ENCODE results near the gene ADNP2.

Gene ADNP2

DNA sequence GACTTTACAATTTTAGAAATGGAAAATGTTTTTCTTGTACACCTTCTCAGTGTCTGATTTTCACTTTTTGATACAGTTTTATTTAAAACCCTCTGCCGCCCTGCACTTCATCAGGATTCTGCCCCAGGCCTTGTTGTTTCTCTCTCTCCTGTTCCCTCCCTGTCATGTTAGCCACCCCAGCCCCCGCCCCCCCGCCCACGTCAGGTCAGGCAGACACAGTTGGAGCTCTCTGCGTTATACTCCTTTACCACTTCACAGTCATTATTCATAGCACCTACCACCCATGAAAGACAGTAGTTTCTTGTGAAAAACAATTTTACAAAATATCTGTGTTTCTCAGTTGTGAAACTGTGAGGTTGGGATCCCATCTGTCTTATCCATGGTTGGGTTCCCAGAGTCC is 21.5 kb downstream of the ADNP2 start:
- no peak overlapping the region for H3K27ac ChIP-seq (ENCODE audit: low read depth, low read length, poor library complexity, severe bottlenecking)

DNA sequence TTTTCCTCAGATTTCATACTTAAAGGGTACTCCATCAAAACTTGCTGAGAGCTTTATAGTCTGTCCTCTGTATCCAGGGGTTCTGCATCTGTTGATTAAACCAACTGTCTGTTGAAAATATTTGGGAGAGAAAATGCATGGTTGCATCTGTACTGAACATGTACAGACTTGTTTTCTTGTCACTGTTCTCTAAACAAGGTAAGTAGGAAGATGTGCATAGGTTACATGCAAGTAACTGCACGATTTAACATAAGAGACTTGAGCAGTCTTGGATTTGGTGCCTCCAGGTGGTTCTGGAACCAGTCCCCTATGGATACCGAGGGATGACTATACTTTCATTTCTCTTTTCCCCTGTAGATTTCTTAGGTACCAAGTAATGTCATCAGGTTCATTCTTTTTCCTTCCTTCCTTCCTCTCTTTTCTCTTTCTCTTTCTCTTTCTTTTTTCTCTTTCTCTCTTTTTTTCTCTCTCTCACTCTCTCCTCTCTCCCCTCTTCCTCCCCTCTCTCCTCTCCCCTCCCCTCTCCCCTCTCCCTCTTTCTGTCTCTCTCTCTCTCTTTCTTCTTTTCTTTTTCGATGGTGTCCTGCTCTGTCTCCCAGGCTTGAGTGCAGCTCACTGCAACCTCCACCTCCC is 23.2 kb downstream of the ADNP2 start:
- no peak overlapping the region for H3K4me3 ChIP-seq (ENCODE audit: low read depth, low read length, poor library complexity, severe bottlenecking)
- no peak overlapping the region for H3K27ac ChIP-seq (ENCODE audit: low read depth, low read length, poor library complexity, severe bottlenecking)
- TF ChIP-seq, protein P1, sequence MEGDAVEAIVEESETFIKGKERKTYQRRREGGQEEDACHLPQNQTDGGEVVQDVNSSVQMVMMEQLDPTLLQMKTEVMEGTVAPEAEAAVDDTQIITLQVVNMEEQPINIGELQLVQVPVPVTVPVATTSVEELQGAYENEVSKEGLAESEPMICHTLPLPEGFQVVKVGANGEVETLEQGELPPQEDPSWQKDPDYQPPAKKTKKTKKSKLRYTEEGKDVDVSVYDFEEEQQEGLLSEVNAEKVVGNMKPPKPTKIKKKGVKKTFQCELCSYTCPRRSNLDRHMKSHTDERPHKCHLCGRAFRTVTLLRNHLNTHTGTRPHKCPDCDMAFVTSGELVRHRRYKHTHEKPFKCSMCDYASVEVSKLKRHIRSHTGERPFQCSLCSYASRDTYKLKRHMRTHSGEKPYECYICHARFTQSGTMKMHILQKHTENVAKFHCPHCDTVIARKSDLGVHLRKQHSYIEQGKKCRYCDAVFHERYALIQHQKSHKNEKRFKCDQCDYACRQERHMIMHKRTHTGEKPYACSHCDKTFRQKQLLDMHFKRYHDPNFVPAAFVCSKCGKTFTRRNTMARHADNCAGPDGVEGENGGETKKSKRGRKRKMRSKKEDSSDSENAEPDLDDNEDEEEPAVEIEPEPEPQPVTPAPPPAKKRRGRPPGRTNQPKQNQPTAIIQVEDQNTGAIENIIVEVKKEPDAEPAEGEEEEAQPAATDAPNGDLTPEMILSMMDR (IDR thresholded peaks at IDR 0.05; ENCODE audit: low read length): no peak
- no peak for TF ChIP-seq EZH2 (IDR thresholded peaks at IDR 0.05; ENCODE audit: borderline replicate concordance, low read length)
- H3K9me2 ChIP-seq (ENCODE audit: low read depth, low read length): no peaks in the 10 kb centered on the region
- H2AFZ ChIP-seq (ENCODE audit: low read length): no peak overlapping the region
- H3K36me3 ChIP-seq (ENCODE audit: insufficient read depth, low read length): peaks cover 57% of the 10 kb centered on the region
- no peaks in the 10 kb centered on the region for H3K9me3 ChIP-seq (ENCODE audit: low read length)
- H3K79me2 ChIP-seq (ENCODE audit: insufficient read depth, low read length): peaks cover 19% of the 10 kb centered on the region
- no peaks in the 10 kb centered on the region for H4K20me1 ChIP-seq (ENCODE audit: insufficient read depth, low read length)
- no peak overlapping the region for H3K9ac ChIP-seq (ENCODE audit: low read length)
- H3K4me1 ChIP-seq (ENCODE audit: insufficient read depth, low read length, severe bottlenecking): no peaks in the 10 kb centered on the region
- H3K4me2 ChIP-seq (ENCODE audit: low read length): no peak overlapping the region
- no peaks in the 10 kb centered on the region for H3F3A ChIP-seq (ENCODE audit: insufficient read depth, low read length)
- H3K27me3 ChIP-seq (ENCODE audit: insufficient read depth, low read length): no peaks in the 10 kb centered on the region

More for the DNA sequence above, 21.5 kb downstream of the ADNP2 start:
- Histone ChIP-seq H2AFZ (ENCODE audit: low read length) (no peak overlapping the region), H3K4me3 (ENCODE audit: low read depth, low read length, poor library complexity, severe bottlenecking) (no peak overlapping the region), H3F3A (ENCODE audit: insufficient read depth, low read length) (no peaks in the 10 kb centered on the region), H3K9me3 (ENCODE audit: low read length) (no peaks in the 10 kb centered on the region), H3K79me2 (ENCODE audit: insufficient read depth, low read length) (peaks cover 34% of the 10 kb centered on the region), H3K9me2 (ENCODE audit: low read depth, low read length) (no peaks in the 10 kb centered on the region), H3K4me2 (ENCODE audit: low read length) (no peak overlapping the region), H3K4me1 (ENCODE audit: insufficient read depth, low read length, severe bottlenecking) (no peaks in the 10 kb centered on the region), H3K27me3 (ENCODE audit: insufficient read depth, low read length) (no peaks in the 10 kb centered on the region), H3K36me3 (ENCODE audit: insufficient read depth, low read length) (peaks cover 51% of the 10 kb centered on the region), H4K20me1 (ENCODE audit: insufficient read depth, low read length) (no peaks in the 10 kb centered on the region), H3K9ac (ENCODE audit: low read length) (no peak overlapping the region)
- no peak for TF ChIP-seq EZH2 (IDR thresholded peaks at IDR 0.05; ENCODE audit: borderline replicate concordance, low read length)

DNA sequence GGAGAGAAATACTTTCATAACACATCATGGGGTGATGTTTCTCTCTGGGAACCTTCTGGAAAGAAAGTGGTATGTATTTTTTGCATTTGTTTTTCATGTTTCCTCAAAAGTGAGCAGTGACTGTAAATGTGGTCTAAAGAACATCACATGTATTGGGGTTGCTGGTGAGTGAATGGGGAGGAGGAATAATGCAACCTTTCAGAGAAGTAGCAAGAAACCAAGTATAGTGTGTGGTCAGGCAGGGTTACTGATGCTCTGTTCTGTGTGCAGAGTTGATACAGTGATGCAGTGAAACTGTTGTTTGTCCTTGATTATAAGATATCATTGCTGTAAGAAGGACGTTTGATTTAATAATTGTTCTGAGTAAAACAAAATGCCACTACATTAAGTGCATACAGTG is 24.1 kb downstream of the ADNP2 start:
- Histone ChIP-seq H3K27ac (ENCODE audit: low read depth, low read length, poor library complexity, severe bottlenecking) (no peak overlapping the region), H3F3A (ENCODE audit: insufficient read depth, low read length) (no peaks in the 10 kb centered on the region), H3K36me3 (ENCODE audit: insufficient read depth, low read length) (peaks cover 57% of the 10 kb centered on the region), H3K4me2 (ENCODE audit: low read length) (no peak overlapping the region), H3K79me2 (ENCODE audit: insufficient read depth, low read length) (peaks cover 10% of the 10 kb centered on the region), H3K9ac (ENCODE audit: low read length) (no peak overlapping the region), H2AFZ (ENCODE audit: low read length) (no peak overlapping the region), H3K27me3 (ENCODE audit: insufficient read depth, low read length) (no peaks in the 10 kb centered on the region), H3K4me1 (ENCODE audit: insufficient read depth, low read length, severe bottlenecking) (no peaks in the 10 kb centered on the region), H3K9me2 (ENCODE audit: low read depth, low read length) (no peaks in the 10 kb centered on the region), H3K9me3 (ENCODE audit: low read length) (no peaks in the 10 kb centered on the region), H3K4me3 (ENCODE audit: low read depth, low read length, poor library complexity, severe bottlenecking) (no peak overlapping the region), H4K20me1 (ENCODE audit: insufficient read depth, low read length) (no peaks in the 10 kb centered on the region)
- no peak for TF ChIP-seq EZH2 (IDR thresholded peaks at IDR 0.05; ENCODE audit: borderline replicate concordance, low read length)

DNA sequence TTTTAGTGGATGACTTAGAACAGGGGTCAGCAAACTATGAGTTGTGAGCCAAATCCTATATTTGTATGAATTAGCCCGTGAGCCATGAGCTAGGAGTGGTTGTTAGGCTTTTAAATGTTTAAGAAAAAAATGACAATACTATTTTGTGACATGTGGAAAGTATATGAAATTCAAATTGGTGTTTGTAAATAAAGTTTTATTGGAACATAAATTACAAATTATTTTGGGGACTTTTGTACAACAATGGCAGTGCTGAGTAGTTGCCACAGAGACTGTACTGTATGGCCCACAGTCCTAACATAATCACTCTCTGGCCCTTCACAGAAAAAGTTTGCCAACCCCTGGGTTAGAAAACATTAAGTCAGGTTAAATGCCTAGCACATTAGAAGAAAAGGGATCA is 26.1 kb downstream of the ADNP2 start:
- Histone ChIP-seq H3K9me3 (ENCODE audit: low read length) (no peaks in the 10 kb centered on the region), H3K27me3 (ENCODE audit: insufficient read depth, low read length) (no peaks in the 10 kb centered on the region), H3K79me2 (ENCODE audit: insufficient read depth, low read length) (no peaks in the 10 kb centered on the region), H3F3A (ENCODE audit: insufficient read depth, low read length) (no peaks in the 10 kb centered on the region), H2AFZ (ENCODE audit: low read length) (no peak overlapping the region), H3K4me2 (ENCODE audit: low read length) (no peak overlapping the region), H3K9me2 (ENCODE audit: low read depth, low read length) (no peaks in the 10 kb centered on the region), H3K27ac (ENCODE audit: low read depth, low read length, poor library complexity, severe bottlenecking) (no peak overlapping the region), H4K20me1 (ENCODE audit: insufficient read depth, low read length) (no peaks in the 10 kb centered on the region), H3K4me1 (ENCODE audit: insufficient read depth, low read length, severe bottlenecking) (no peaks in the 10 kb centered on the region), H3K9ac (ENCODE audit: low read length) (no peak overlapping the region), H3K36me3 (ENCODE audit: insufficient read depth, low read length) (peaks cover 74% of the 10 kb centered on the region), H3K4me3 (ENCODE audit: low read depth, low read length, poor library complexity, severe bottlenecking) (no peak overlapping the region)
- TF ChIP-seq EZH2 (IDR thresholded peaks at IDR 0.05; ENCODE audit: borderline replicate concordance, low read length): no peak
- TF ChIP-seq, protein P1 (IDR thresholded peaks at IDR 0.05; ENCODE audit: low read length): no peak
